Body of pancreas (tissue), 4 donors: Measurements from ENCODE around the gene CHN1. TPM values are rescaled to one million over a fixed set of nuclear protein-coding genes. Genes with fewer than 3 reads are reported as not detected.
A peak's percentile ranks its signal among the peaks of the same experiment; 100 is the strongest.

Experiments
- ATAC-seq: fragments of 150-250 bp; one replicate; pipeline ENCODE4 v1.9.1; 2016
- DNase-seq, 4 donors: peaks; one replicate each; pipeline ENCODE4 v3.0.0-alpha.2; 2019
- H3K27ac ChIP-seq, 4 donors: fragments of 200-600 bp; sonication (generic); 1 replicate in 3 of 4; 2 replicates in 1 of 4; pipeline versions ENCODE4 v1.5.1 to v1.6.1; 2016 to 2019; ENCODE audit warnings: mild to moderate bottlenecking in 1 of 4, mixed read lengths in 1 of 4, moderate library complexity in 1 of 4
- H3K27me3 ChIP-seq, 2 donors: fragments of 200-600 bp; sonication (generic); one replicate each; pipeline ENCODE4 v1.6.0; 2016; ENCODE audit warnings: mild to moderate bottlenecking in 1 of 2
- H3K36me3 ChIP-seq, 2 donors: fragments of 200-600 bp; sonication (generic); replicated peaks in 1 of 2; 2 replicates each; pipeline ENCODE4 v1.5.1; 2016; ENCODE audit warnings: low read depth in 2 of 2; ENCODE audit not compliant: insufficient read depth in 1 of 2
- H3K4me1 ChIP-seq: fragments of 200-600 bp; sonication (generic); one replicate; pipeline ENCODE4 v1.6.0; 2016
- H3K4me3 ChIP-seq, 2 donors: fragments of 200-600 bp; sonication (generic); 1 replicate in 1 of 2; 2 replicates in 1 of 2; pipeline ENCODE4 v1.5.1; 2016 to 2019
- H3K9me3 ChIP-seq, 3 donors: fragments of 200-600 bp; sonication (generic); 1 replicate in 2 of 3; 2 replicates in 1 of 3; pipeline ENCODE4 v1.5.1; 2016
- POLR2A ChIP-seq, 3 donors: fragments of 450-650 bp; IDR thresholded peaks; one replicate each; pipeline ENCODE4 v1.6.1; 2016; ENCODE audit warnings: antibody characterized with exemption in 3 of 3, mild to moderate bottlenecking in 2 of 3
- WGBS, 2 donors: methylation state at CpG; one replicate each; pipeline ENCODE4 v1.1.5; 2017; 5-methylcytosine and 5-hydroxymethylcytosine counted together
- intact Hi-C: fragments of 100-400 bp; cut with DNase I; formaldehyde crosslinking; loops from one replicate; pipeline ENCODE4 v1.15.1; 2023
- total RNA-seq, 2 donors: library from RNA; depleted of rRNA; stranded (reverse); fragments of >200 nt; gene quantifications; one replicate each; pipeline ENCODE4 v1.1.0, GENCODE V29; 2016
- TF ChIP-seq, protein P1 (sequence below), 7 experiments: fragments of 450-650 bp in 4 of 7; fragments of 200-600 bp in 3 of 7; sonication (generic) in 3 of 7; IDR thresholded peaks; one replicate each; pipeline ENCODE4 v1.5.1; 2016 to 2019; ENCODE audit warnings: antibody characterized with exemption in 7 of 7

Gene CHN1
- total RNA-seq, 2 donors from 2014 or later = 2.9 to 11.9 TPM

DNA sequence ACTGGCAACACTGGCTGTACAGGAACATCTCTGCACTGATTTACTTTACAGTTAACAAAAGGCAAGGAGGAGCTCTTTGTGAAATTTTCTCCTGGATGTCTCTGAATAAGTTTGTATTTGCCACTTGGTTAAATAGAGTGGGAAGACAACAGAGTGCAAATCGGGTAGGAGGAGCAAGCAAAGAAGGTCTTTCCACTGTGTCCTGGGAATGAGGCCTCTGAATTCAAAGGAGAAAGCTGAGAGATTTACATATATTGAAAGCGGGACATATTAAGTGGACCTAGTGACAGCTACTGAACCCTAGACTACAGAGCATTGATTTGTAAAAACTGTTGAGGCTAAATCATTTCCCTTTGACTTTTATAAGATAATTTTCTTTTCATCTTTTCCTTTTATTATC, 123.5 kb downstream of the CHN1 start:
- Histone ChIP-seq H3K36me3 (no peaks in the 10 kb centered on the region), H3K4me3 (no peak overlapping the region), H3K4me1 (no peaks in the 10 kb centered on the region), H3K9me3 (no peaks in the 10 kb centered on the region), H3K27ac (no peak overlapping the region), H3K27me3 (no peaks in the 10 kb centered on the region)
- no peak for TF ChIP-seq POLR2A (IDR thresholded peaks at IDR 0.05)
- TF ChIP-seq, protein P1, sequence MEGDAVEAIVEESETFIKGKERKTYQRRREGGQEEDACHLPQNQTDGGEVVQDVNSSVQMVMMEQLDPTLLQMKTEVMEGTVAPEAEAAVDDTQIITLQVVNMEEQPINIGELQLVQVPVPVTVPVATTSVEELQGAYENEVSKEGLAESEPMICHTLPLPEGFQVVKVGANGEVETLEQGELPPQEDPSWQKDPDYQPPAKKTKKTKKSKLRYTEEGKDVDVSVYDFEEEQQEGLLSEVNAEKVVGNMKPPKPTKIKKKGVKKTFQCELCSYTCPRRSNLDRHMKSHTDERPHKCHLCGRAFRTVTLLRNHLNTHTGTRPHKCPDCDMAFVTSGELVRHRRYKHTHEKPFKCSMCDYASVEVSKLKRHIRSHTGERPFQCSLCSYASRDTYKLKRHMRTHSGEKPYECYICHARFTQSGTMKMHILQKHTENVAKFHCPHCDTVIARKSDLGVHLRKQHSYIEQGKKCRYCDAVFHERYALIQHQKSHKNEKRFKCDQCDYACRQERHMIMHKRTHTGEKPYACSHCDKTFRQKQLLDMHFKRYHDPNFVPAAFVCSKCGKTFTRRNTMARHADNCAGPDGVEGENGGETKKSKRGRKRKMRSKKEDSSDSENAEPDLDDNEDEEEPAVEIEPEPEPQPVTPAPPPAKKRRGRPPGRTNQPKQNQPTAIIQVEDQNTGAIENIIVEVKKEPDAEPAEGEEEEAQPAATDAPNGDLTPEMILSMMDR (IDR thresholded peaks at IDR 0.05) = no peak
- 71 to 83% methylated on average over 2 of the region's 2 CpGs for WGBS, 2 donors
- ATAC-seq (no peak), DNase-seq (no peak)
- intact Hi-C loops = no loop called here

DNA sequence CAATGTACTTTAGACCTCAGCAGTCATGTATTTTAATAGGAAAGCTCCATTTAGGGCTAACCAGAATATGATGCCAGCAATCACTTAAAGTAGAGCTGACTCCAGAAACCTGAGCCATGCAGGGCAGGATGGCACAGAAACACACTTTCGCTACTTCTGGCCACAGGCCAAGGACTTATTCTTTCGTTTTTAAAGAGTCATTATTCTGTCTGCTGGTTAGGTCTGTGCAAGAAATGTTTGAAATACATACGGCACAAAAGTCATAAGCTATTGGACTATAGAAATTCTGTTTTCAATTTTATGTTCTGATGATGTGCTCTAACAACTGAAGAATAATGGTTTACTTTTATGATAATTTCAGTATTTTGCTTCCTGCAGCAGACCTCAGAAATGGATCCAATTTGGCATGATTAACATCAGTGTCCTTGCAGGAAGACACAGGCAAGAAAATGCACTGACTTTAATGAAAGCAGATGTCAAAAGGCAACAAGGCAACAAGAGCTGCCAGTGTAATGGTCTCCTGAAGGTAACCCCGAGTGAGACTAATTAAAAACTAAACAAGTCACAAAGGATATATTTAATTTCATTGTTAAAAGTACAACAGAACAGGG, 126.5 kb downstream of the CHN1 start:
- H3K9me3 ChIP-seq = no peaks in the 10 kb centered on the region
- 26 to 32% methylated on average over 4 of the region's 4 CpGs for WGBS, 2 donors
- intact Hi-C loops = no loop called here
- H3K27ac ChIP-seq = no peak overlapping the region
- H3K36me3 ChIP-seq = no peaks in the 10 kb centered on the region
- no peak for ATAC-seq
- H3K27me3 ChIP-seq = no peaks in the 10 kb centered on the region
- H3K4me1 ChIP-seq = no peaks in the 10 kb centered on the region
- TF ChIP-seq, protein P1 (IDR thresholded peaks at IDR 0.05) = no peak
- TF ChIP-seq POLR2A (IDR thresholded peaks at IDR 0.05) = no peak
- peak; percentile 15 to 29 (median 20) for DNase-seq
- no peak overlapping the region for H3K4me3 ChIP-seq

DNA sequence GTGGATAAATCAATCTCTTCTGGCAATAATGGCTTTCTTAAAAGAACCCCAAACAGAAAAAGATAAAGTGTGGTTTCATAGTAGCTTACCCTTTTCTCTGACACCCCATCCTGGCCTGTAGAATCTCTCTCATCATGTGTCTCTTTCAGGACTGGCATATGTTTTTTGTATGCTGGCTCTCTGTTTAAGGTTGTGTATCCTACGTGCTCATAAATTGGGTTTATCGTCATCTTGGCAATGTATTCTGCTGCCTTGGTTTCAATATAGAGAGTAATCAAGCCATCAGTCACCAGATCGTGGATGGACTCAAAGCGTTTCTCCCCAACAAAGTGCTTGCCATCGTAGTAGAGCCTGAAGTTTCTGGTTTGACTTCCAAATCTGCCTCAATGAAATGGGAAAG, 127.4 kb downstream of the CHN1 start:
- H3K27ac ChIP-seq = no peak overlapping the region
- intact Hi-C loops = no loop called here
- H3K27me3 ChIP-seq = no peaks in the 10 kb centered on the region
- H3K4me3 ChIP-seq = no peak overlapping the region
- no peaks in the 10 kb centered on the region for H3K36me3 ChIP-seq
- no peak for DNase-seq
- H3K9me3 ChIP-seq = no peaks in the 10 kb centered on the region
- TF ChIP-seq, protein P1 (IDR thresholded peaks at IDR 0.05) = no peak
- no peak for TF ChIP-seq POLR2A (IDR thresholded peaks at IDR 0.05)
- no peaks in the 10 kb centered on the region for H3K4me1 ChIP-seq
- no peak for ATAC-seq
- 89 to 94% methylated on average over 5 of the region's 5 CpGs for WGBS, 2 donors

DNA sequence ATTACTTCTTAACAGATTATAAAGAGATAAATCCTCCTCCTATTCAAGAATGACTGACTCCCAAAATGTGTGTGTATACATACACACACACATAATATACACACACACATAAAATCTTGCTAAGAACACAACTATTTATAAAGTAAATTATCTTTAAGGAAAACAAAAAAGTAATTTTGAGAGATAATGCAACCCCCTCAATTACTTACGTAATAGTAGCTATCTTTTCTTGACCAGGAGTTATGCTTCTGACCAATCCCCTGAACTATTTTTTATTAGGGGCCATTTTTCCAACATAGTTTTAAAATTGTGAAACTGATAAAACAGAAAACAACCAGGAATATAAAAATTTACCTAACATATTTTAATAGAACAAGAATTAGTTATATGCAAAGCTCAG, 127.9 kb downstream of the CHN1 start:
- H3K4me1 ChIP-seq = no peaks in the 10 kb centered on the region
- H3K4me3 ChIP-seq = no peak overlapping the region
- DNase-seq = no peak
- TF ChIP-seq, protein P1 (IDR thresholded peaks at IDR 0.05) = no peak
- TF ChIP-seq POLR2A (IDR thresholded peaks at IDR 0.05) = no peak
- no peak overlapping the region for H3K27ac ChIP-seq
- intact Hi-C loops = no loop called here
- H3K36me3 ChIP-seq = no peaks in the 10 kb centered on the region
- H3K27me3 ChIP-seq = no peaks in the 10 kb centered on the region
- WGBS, 2 donors = 93 to 96% methylated on average over 1 of the region's 1 CpG
- H3K9me3 ChIP-seq = no peaks in the 10 kb centered on the region
- ATAC-seq = no peak

DNA sequence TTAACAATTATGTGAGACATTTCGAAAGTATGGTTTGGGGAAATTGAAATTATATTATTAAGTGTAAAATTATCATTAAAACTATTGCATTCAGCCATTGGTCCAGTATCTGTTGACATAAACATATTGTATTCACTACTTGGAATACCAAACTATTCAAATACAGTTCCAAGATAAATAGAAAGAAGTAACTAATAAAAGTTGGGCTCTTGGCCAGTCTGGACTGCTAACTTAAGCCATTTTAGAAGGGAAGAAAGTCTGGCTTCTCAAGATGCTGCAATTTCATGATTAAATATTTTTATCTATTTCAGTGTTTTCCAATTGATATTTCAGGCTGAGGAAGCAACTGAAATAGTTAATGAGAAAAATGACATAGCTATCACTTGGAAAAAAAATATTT, 131.1 kb downstream of the CHN1 start:
- no peaks in the 10 kb centered on the region for H3K9me3 ChIP-seq
- H3K27me3 ChIP-seq = no peaks in the 10 kb centered on the region
- H3K4me3 ChIP-seq = no peak overlapping the region
- H3K4me1 ChIP-seq = no peaks in the 10 kb centered on the region
- no peak for ATAC-seq
- no peak for DNase-seq
- H3K36me3 ChIP-seq = no peaks in the 10 kb centered on the region
- TF ChIP-seq POLR2A (IDR thresholded peaks at IDR 0.05) = no peak
- TF ChIP-seq, protein P1 (IDR thresholded peaks at IDR 0.05) = no peak
- intact Hi-C loops = no loop called here
- H3K27ac ChIP-seq = no peak overlapping the region
- WGBS, 2 donors = 0 to 45% methylated on average over 1 of the region's 1 CpG
